HG02884 (cell line): ENCODE data around the gene NPHP3.
"Not testable (repeated sequence)": the region's sequence is repeated elsewhere in the genome, so short reads cannot be mapped to it uniquely, and the experiment has no call there.

Experiments used
- ATAC-seq: cut with Tn5 transposase; IDR thresholded peaks from one replicate; pipeline ENCODE4 v1.9.1; 2021; ENCODE audit warnings: mild to moderate bottlenecking, moderate library complexity; ENCODE audit not compliant: unreplicated experiment

The NPHP3 gene

GRCh38 chr3:132722165-132723023 is at the start of gene NPHP3:
TSS of gene NPHP3 (minus strand) at chr3:132722409. CDS start at chr3:132722355, 54 bp downstream.
- peak; percentile 76 for ATAC-seq

- no peak for ATAC-seq
Observed at GRCh38 chr3:132758740-132759139, 36.5 kb upstream of the NPHP3 start.

GRCh38 chr3:132756108-132756650 is 34.0 kb upstream of the NPHP3 start:
- no peak for ATAC-seq

- ATAC-seq: no peak
Observed at GRCh38 chr3:132753946-132754345, 31.7 kb upstream of the NPHP3 start.

GRCh38 chr3:132749786-132750185 is 27.6 kb upstream of the NPHP3 start:
- ATAC-seq: no peak

GRCh38 chr3:132746720-132747119 is 24.5 kb upstream of the NPHP3 start:
- not testable (repeated sequence) for ATAC-seq

GRCh38 chr3:132738314-132738713 is 16.1 kb upstream of the NPHP3 start:
- ATAC-seq: no peak

GRCh38 chr3:132735589-132735988 is 13.4 kb upstream of the NPHP3 start:
- ATAC-seq: no peak

GRCh38 chr3:132730891-132731580 is 8.8 kb upstream of the NPHP3 start:
- ATAC-seq: no peak

GRCh38 chr3:132726341-132726823 is 4.2 kb upstream of the NPHP3 start:
- no peak for ATAC-seq

GRCh38 chr3:132723024-132723950 is 1.1 kb upstream of the NPHP3 start:
- ATAC-seq: peak; percentile 6

GRCh38 chr3:132721479-132722164 is 587 bp downstream of the NPHP3 start:
- ATAC-seq: peak; percentile 20

- ATAC-seq: no peak
Observed at GRCh38 chr3:132720228-132720627, 2.0 kb downstream of the NPHP3 start.

GRCh38 chr3:132716372-132716771 is 5.8 kb downstream of the NPHP3 start:
- no peak for ATAC-seq

- ATAC-seq: no peak
Observed at GRCh38 chr3:132713977-132714727, 8.1 kb downstream of the NPHP3 start.

GRCh38 chr3:132710311-132710710 is 11.9 kb downstream of the NPHP3 start:
- no peak for ATAC-seq

GRCh38 chr3:132709761-132710160 is 12.4 kb downstream of the NPHP3 start:
- no peak for ATAC-seq

- no peak for ATAC-seq
Observed at GRCh38 chr3:132703733-132704132, 18.5 kb downstream of the NPHP3 start.

GRCh38 chr3:132695422-132695821 is 26.8 kb downstream of the NPHP3 start:
- no peak for ATAC-seq
